Mesenteric fat pad (tissue), 1 donor: ENCODE data around the gene IL17REL. TPM values are rescaled to one million over a fixed set of nuclear protein-coding genes. Genes with fewer than 3 reads are reported as not detected.
"Not testable (repeated sequence)": the region's sequence is repeated elsewhere in the genome, so short reads cannot be mapped to it uniquely, and the experiment has no call there.

Experiments
- DNase-seq: peaks from one replicate; pipeline ENCODE4 v3.0.0-alpha.2; 2020; ENCODE audit warnings: low spot score
- microRNA-seq: library from miRNA; unstranded; fragments of <30 nt; microRNA quantifications from one replicate; pipeline ENCODE4 v1.2.0, GENCODE V29; 2020; ENCODE audit warnings: borderline number of aligned reads
- total RNA-seq: library from RNA; stranded (reverse); fragmentation: NEBNext Ultra II Directional; extraction: Animal tissue kit (Norgen Biotek cat#: 25700); gene quantifications from one replicate; pipeline ENCODE4 v1.2.1, GENCODE V29; 2021
- donor health status: DM: yes; HTN: yes; CAD: no.

The IL17REL gene
- total RNA-seq, 1 donor from 2014 or later, result not detected

- DNase-seq, result no peak
These were observed 63.3 kb downstream of the IL17REL start for GRCh38 chr22:49948958-49949913.

DNA sequence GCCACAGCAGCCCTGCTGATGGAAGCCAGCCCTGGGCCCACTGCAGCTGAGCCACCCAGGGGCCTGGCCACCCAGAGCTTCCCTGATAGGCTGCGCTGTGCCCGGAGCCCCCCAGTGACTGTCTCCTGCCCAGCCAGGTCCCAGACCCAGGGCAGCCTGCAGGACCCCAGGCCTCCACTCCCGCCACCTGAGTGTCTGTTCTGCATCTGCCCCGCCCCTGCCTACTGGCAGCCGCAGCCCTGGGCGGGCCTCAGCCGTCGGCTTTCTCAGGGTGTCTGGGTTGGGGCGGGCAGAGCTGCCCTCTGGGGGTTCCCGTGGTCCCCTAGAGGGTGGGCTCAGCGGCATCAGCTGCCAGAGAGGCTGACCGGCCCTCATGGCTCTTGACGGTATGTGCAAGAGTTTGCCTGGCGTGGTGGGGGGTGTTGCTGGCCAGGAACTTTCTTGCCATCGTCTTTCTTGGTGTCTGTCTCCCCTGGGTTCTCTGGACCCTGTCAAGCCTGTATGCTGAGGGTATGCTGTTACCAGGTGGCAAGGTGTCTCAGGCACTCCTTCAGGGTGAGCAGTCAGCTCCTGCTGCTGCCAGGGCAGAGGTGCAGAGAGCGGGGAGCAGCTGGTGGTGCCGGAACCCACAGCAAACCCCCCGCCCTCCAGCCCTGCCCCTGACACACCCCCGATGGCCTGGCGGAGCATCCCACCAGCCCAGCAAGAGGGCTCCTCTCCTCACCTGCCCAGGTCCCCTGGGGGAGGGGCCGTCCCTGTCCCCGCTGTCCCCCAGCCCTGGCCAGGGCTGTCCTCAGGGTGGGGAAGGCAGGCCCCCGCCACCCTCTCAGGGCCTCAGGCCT lies 64.2 kb downstream of the IL17REL start:
- no peak for DNase-seq

DNA sequence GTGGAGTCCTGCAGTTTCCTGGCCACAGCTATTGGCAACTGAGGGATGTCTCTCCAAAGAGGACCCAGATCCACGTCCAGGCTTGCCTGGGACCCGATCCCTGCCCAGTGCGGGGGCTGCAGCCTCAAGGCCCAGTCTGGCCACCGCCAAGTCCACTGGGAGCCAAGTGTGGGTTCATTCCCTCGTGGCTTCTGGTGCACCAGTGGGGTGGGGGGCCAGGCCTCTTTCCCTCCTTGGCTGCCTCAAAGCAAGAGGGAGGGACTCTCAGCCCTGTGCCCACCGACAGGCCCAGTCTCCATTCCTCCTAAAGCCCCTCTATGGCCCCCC lies 65.3 kb downstream of the IL17REL start:
- DNase-seq, result no peak

DNA sequence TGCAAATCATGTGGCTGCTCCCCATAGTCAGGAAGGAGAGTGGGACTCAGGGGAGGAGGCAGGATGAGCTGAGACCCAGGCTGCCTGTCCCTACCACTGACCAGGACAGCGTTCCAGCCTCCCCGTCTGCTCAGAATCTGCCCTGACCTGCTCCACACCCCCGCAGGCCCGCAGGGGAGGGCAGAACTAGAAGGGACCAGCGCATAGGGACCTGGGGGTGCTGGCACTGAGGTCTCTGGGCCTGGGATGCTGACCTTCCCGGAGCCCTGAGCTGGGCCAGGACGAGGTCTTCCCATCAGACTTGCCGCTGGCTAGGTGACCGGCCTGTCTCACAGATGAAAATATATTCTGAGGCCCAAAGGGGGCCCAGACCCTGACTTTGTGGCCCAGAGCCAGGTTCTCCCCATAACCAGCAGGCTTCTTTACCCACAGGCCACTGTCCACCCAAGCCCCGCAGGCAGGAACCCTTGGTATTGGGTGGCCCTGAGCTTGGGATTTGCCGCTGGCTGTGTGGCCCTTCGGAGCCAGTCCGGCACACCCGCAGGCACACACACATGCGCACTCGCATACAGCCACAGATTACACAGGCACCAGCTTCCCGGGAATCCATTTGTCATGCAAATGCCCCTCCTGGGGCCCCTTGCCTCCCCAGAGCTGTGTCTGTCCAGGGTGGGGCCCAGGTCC lies 65.8 kb downstream of the IL17REL start:
- DNase-seq, result no peak

- not testable (repeated sequence) for DNase-seq
These were observed 67.3 kb downstream of the IL17REL start for GRCh38 chr22:49945042-49945794.

Small RNA genes lying within 50 kb of the gene (microRNA-seq; reads per million reads assigned to microRNA genes)
- 2.2 reads per million for gene MIR6821

Other genes starting within 250 kb of the IL17REL start
- gene BRD1, start 184.9 kb downstream of the IL17REL start, total RNA-seq, result 25.0 TPM
- 10.4 TPM for gene ZBED4, start 158.9 kb downstream of the IL17REL start, total RNA-seq
- gene ALG12, start 94.3 kb downstream of the IL17REL start, total RNA-seq, result 12.5 TPM
- gene CRELD2, start 94.1 kb downstream of the IL17REL start, total RNA-seq, result 36.5 TPM
- 124 TPM for gene PIM3, start 52.0 kb downstream of the IL17REL start, total RNA-seq
- gene TTLL8, start 45.5 kb upstream of the IL17REL start, total RNA-seq, result not detected
- 0.26 TPM for gene MLC1, start 72.7 kb upstream of the IL17REL start, total RNA-seq
- gene MOV10L1, start 77.2 kb upstream of the IL17REL start, total RNA-seq, result 0.87 TPM
- 1.9 TPM for gene PANX2, start 158.0 kb upstream of the IL17REL start, total RNA-seq
- 42.3 TPM for gene TRABD, start 173.1 kb upstream of the IL17REL start, total RNA-seq
- 23.8 TPM for gene SELENOO, start 188.2 kb upstream of the IL17REL start, total RNA-seq
- 27.6 TPM for gene TUBGCP6, start 232.3 kb upstream of the IL17REL start, total RNA-seq
- 24.4 TPM for gene HDAC10, start 238.5 kb upstream of the IL17REL start, total RNA-seq
- gene MAPK12, start 248.9 kb upstream of the IL17REL start, total RNA-seq, result 20.0 TPM